ENCODE data around the gene TMEM14B.
"Not testable (repeated sequence)": the region's sequence is repeated elsewhere in the genome, so short reads cannot be mapped to it uniquely, and the experiment has no call there.

TMEM14B gene

DNA sequence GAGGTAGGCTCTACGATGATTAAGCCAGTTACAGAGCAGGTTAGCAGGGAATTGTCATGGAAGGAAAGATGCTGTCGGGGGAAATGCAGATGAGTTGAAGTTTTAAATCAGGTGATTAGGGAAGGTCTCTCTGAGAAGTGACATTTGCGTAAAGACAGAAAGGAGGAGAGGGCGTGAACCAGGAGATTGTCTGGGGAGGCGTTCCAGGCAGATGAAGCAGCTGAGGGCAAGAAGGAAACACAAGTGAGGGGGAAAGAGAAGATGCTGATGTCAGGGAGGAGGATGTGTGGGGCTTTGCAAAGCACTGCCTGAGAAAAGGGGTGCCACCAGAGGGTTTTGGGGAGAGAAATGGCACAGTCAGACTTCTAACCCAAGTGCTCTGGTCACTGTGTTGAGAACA, 2.5 kb upstream of the TMEM14B start:
- DNase-seq (ENCODE audit: low read depth in 1 of 2, low spot score in 1 of 2) = no peak

DNA sequence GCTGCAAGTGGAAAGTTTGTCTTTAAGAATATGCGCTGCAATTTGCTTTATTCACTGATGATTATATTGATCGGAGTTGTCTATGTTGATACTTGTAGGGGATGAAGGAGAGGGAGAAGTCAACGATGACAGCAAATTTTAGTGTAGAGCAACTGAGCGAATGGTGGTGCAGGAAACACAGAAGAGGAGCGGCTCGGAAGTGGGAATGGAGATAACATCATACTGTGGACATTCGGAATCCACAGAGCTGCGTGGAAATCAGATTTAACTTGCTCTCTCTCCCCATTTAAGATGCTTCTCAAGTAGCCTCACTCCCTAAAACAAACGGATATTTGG, 722 bp upstream of the TMEM14B start:
- DNase-seq (ENCODE audit: low read depth in 1 of 2, low spot score in 1 of 2) = no peak

DNA sequence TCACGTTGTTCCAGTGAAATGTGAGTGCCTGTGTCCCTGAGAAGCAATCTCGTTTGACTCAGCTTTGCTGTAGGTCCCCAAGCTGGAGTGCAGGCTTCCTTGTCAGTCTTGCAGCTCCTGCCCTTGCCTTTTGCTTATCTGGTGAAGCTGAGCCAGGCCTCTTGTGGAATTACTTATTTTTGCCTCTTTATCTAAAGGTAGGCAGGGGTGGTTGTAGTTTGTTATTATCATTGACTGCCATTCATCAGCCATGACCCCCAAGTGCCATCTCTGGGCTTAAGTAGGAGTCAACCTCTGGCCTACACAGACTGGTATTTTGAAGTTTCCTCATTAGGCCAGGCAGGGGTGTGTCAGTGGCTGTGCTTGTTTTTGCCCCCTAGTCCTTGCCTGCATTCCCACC, 2.1 kb downstream of the TMEM14B start:
- DNase-seq (ENCODE audit: low read depth in 1 of 2, low spot score in 1 of 2) = no peak

DNA sequence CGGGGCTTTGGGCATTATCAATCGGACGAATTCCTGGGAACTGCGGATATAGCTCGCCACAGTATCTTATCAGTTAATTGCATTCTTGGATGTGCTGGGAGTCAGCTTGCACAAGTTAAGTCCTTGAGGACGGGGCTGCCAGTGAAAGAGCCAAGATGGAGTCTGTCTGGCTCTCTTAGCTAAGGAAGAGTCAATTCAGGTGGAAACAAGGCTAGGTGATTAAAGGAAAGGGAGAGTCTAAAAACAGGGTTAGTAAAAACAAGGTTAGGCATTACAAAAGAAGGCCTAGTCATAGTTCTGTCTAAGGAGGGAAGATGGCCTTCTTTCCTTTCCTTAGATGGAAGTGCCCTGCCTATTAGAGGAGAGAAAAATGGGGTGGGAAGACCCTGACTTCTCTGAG, 3.0 kb downstream of the TMEM14B start:
- DNase-seq (ENCODE audit: low read depth in 1 of 2, low spot score in 1 of 2) = not testable (repeated sequence)

DNA sequence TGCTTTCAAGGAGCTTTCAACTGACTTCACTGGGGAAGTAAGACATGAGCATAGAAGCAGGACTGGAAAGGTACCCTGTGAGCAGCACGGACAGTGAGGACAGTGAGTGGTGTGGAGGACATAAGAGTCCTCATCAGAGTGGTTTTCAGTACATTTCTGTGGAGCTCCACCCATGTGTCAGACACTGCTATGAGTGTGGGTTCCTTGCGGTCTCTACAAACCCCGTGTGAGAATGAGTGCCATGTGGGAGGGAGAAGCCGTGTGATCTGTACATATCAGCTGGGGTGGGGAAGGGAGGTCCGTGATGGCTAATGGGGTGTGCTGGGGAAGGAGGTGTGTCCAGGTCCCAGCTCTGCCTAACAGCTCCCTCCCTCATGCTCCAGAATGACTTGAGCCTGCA, 4.2 kb downstream of the TMEM14B start:
- DNase-seq (ENCODE audit: low read depth in 1 of 2, low spot score in 1 of 2) = not testable (repeated sequence)

DNA sequence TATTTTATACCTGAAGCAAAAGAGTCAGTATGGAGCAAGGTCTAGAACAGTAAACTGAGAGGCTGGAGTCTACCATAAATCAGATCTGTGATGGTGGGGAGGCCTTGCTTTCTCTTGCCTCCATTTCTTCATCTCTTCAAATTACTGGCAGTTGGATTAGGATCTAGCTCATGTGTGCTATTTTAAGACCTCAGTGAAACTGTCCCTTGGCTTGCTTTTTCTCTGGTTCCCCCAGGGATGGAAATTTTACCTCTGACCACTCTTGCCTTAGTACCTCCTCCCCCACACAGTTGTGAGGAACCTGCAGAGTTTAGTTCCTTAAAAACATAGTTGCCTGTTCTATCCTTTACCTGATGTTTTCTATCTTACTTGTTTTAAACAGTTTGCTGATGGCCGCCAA, 8.5 kb downstream of the TMEM14B start:
- no peak for DNase-seq (ENCODE audit: low read depth in 1 of 2, low spot score in 1 of 2)

DNA sequence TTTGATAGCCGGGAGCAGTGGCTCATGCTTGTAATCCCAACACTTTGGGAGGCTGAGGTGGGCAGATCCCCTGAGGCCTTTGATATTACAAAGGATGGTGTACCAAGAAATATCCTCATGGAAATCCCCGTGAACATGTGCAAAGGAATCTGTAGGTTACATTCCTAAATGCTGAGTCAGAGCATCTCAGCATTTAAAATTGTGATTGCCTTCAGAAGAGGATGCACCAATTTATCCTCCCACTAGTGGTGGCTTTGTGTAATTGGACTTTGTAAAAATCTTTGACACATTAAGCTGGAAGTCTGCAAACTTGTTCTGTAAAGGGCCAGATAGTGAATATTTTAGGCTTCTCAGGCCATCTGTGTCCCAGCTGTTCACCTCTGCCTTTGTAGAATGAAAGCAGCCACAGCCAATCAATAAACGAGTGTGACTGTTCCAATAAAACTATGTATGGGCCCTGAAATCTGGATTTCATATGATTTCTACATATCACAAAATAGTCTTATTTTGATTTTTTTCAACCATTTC, 11.8 kb downstream of the TMEM14B start:
- DNase-seq (ENCODE audit: low read depth in 1 of 2, low spot score in 1 of 2) = no peak

DNA sequence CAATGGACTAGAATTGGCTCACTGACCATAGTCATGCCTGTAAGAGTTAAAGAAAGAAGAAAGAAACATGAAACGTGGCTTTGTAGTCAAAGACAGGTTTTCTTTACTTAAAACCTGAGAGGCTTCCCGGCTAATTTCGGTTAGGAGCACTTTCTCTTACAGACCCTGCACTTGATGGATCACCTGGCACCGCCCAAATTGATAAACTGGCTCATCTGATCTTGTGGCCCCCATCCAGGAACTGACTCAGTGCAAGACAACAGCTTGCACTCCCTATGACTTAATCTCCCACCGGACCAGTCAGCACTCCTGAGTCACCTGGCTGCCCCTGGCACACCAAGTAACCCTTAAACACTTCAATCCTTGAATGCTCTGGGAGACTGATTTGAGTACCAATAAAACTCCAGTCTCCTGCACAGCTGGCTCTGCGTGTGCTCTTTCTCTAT, 12.3 kb downstream of the TMEM14B start:
- no peak for DNase-seq (ENCODE audit: low read depth in 1 of 2, low spot score in 1 of 2)

DNA sequence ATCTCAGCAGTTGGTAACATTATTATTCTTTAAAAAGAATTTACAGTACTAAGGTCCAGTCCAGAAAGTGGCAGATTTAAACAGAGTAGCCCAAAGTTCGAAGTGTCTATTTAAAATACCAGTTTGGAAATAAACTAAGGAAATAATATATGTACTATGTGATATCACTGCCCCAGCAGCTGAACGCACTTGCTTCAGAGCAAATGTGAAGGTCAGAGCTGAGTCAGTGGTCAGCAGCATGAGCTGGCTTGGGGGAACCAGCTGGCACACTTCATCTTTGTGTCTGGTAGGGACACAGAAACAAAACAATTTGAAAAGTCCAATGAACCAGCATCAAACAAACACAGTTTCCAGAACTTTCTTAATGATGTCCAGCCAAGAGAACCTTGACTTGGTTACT, 15.4 kb downstream of the TMEM14B start:
- DNase-seq (ENCODE audit: low read depth in 1 of 2, low spot score in 1 of 2) = no peak

DNA sequence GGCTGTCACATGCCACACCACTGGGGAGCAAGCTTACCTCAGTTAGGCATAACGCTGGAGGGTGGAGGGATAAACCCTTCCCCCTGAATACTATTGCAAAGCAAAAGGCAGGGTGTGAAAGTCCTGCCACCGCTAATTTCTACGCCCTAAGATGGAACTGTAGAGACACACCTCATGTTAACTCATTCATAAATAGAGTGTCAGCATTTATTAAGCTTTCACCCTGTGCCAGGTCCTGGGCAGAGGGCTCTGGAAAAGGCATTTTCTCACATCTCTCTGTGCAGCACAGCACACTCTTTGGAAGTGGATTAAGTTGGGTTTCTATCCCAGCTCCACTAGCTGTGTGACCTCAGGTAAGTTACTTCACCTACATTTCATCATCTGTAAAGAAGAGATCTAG, 21.8 kb downstream of the TMEM14B start:
- DNase-seq (ENCODE audit: low read depth in 1 of 2, low spot score in 1 of 2) = no peak

DNA sequence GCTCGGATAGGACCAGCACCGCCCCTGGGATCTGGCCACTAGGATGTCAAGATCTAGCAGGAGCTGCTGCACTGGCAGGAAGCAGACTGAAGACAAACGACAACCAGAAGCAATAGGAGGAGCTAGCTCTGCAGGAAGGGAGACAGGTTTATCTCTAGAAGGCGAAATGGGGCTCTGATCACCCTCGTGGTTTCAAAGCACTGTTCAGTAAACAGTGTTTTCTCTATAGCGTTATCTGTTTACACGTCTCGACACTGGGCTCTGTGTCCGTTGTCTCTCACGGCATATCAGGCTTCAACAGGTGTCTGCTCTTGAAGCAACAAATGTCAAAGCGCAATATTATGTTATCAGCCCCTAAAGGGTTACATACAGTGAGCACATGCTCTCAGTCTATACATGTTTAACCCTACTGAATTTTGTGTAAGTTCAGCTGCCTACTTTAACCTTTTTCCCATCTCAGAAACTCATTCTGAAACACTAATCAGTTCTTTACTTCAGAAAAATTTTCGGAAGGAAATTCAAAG, 23.8 kb downstream of the TMEM14B start:
- DNase-seq (ENCODE audit: low read depth in 1 of 2, low spot score in 1 of 2) = no peak

DNA sequence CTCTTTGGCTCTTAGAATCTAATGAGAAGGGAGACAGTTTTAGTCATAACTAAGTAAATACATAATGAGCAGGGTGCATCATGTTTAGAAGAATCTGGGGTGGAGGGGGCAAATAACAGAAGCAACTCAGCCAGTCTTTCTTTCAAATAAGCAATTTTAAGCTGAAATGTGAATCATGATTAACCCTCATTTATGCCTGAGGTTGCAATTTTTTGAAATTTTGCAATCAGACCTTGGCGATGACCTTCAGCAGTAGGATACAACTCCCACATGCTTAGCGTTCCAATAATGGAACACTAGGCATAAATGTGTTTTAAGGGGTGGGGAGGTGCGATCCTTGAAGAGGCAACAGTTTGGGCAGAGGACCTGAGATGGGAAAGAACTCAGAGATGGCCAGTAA, 30.6 kb downstream of the TMEM14B start:
- DNase-seq (ENCODE audit: low read depth in 1 of 2, low spot score in 1 of 2) = no peak

DNA sequence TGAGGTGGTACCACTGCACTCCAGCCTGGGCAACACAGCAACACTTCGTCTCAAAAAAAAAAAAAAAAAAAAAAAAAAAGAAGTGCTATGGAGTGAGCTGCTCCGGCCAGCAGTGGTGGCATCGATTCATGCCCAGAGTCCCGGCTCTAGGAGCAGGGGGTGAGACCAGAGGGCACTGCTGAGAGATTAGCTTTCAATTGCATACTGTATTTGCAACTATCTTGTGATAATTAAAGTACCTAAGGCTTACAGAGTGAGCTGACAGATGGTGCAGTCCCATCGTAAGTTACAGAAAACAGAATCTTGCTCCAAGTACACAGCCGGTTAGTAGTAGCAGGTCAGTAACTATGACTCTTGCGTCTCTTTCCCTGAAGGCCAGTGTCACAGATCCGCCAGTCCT, 31.5 kb downstream of the TMEM14B start:
- DNase-seq (ENCODE audit: low read depth in 1 of 2, low spot score in 1 of 2) = no peak

DNA sequence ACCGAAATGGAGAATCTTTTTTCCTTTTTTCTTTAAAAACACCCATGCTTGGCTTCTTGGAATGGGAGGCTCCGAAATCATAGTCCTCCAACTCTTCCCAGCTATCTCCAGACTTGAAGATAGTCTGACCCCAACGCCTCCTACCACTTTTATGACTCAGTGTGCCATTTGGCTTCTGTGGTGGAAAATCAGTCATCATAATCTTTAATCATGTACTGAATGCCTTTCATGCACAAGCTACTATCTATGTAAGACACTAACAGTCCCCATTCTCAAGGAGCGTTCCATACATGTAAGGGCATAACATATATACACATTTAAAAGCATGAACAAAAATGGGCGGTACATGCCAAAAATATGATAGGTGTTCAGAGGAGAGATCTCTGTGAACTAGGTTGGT, 44.1 kb downstream of the TMEM14B start:
- no peak for DNase-seq (ENCODE audit: low read depth in 1 of 2, low spot score in 1 of 2)

DNA sequence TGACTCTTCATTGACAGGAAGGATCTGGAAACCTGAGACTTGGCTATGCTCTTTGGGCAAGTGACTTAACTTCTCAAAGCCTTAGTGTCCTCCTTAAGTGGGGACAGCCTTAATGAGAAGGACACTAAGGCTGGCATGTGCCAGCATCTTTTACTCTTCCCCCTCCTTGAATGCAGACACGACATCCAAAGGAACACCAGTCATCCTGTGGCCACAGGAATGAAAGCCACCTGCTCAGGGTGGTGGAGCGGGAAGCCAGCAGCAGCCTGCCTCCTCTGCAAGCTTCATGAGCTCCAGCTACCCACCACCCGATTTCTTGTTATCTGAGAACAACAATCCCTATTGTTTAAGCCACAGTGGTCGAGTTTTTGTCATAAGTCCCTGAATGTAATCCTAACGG, 44.5 kb downstream of the TMEM14B start:
- no peak for DNase-seq (ENCODE audit: low read depth in 1 of 2, low spot score in 1 of 2)

DNA sequence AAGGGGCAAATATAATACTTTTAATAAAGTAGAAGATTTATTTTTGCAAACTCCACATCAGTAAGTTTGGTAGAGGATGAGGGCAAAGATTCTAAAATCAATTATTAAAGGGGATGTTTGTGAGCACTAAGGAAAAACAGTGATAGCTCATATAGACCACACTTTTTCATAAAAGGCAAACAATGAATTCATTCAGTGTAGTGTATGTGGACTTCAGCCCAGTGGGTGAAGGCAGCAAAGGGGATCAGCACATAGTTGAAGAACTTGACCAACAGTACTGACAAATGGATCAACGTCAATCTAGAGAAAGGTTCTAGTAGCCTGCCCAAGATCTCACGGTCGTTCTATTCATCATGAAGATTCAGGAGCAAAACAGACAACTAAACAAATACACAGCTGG, 45.4 kb downstream of the TMEM14B start:
- DNase-seq (ENCODE audit: low read depth in 1 of 2, low spot score in 1 of 2) = no peak

DNA sequence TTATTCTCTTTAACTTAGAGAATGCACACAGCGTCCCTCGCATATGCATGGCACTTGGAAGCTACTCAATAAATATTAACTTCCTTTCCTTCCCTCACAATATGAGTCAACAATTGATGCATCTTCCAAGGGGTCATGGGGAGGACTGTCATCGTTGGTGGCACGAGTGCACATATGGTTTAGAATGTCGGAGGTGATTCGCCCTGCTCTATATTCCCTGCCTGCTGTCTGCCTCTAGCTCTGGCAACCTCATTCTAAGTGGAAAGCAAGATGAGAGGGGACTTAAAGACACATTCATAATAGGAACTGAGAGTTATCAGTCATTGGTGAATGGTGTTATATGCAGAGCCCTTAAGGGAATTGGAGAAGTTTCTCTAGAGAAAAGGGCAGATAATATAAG, 46.1 kb downstream of the TMEM14B start:
- no peak for DNase-seq (ENCODE audit: low read depth in 1 of 2, low spot score in 1 of 2)

DNA sequence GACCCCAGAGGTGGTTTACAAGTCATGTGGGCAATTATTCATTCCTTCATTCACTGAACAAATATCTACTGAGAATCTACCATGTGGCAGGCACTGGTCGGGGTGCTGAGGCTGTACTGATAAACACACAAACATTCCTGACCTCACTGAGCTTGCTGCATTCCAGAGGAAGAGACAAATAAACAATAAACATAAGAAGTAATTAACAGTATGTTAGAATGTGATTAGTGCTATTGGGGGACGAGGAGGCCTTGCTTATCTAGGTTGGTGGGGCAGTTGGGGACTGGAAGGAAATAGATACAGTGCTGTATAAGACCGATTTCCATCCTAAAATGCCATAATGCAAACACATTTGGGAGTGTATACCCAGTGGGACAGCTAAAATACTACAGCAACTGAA, 46.6 kb downstream of the TMEM14B start:
- no peak for DNase-seq (ENCODE audit: low read depth in 1 of 2, low spot score in 1 of 2)

DNA sequence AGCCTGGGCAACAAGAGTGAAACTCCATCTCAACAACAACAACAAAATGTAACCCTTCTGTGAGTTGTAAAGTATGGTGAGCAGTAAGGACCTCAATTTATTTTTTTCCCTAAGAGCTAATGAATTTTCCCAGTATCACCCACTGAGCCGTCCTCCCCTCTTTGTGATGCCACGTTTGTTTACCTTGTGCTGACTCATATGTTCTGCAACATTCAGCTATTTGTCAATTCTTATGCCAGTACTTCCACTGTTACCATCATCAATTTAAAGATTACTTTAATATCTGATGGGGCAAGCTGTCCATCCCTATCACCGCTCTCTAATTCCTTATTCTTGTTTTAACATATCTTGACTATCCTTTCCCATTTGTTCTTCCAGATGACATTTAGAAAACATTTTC, 53.2 kb downstream of the TMEM14B start:
- no peak for DNase-seq (ENCODE audit: low read depth in 1 of 2, low spot score in 1 of 2)

DNA sequence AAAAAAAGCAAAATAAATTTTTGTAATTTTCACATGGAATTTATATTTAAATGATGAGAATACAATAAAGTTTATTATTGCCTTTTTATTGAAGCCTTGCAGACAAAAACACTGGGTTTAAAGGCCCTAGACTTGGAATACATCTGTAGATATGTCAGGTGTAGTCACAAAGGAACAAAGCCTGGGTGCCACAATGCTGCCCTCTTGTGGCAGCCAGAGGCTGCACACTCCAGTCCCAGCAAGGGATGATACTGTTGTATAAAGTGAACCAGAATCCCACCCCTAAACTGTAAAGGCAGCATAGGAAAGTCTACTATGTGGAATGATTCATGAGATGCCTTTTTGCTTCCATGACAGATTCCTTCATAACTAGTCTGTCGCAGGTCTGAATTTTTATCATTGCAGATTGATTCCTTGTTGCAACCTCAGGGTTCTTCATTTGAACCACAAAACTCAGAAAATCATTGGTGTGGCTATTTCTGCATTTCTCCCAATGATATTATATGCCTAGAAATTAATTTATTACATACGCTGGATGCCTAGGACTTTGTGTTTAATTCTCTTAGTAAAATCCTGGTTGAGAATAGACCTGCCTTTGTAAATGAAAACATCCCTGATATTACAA, 53.7 kb downstream of the TMEM14B start:
- DNase-seq (ENCODE audit: low read depth in 1 of 2, low spot score in 1 of 2) = peak; percentile 26 to 48
